ENCODE results near the gene LYZL4.

LYZL4 gene

GRCh38 chr3:42369304-42369703 is 41.1 kb downstream of the LYZL4 start:
- Histone ChIP-seq H3K27ac (no peak overlapping the region), H3K27me3 (replicated peaks) (peaks cover 5% of the 10 kb centered on the region), H3K36me3 (replicated peaks) (no peaks in the 10 kb centered on the region), H3K4me3 (ENCODE audit: low read depth, low read length) (no peak overlapping the region)
- peak; percentile 18 for DNase-seq
- no peak for TF ChIP-seq CTCF (IDR thresholded peaks at IDR 0.05; ENCODE audit: low read depth, low read length, missing control alignments)
- in situ Hi-C loops (cut with HindIII; ENCODE audit: low pct_ligation_motif_present, low sequenced_read_pairs), result no loop called here

GRCh38 chr3:42368861-42369260 is 41.5 kb downstream of the LYZL4 start:
- Histone ChIP-seq H3K27ac (no peak overlapping the region), H3K27me3 (replicated peaks) (peaks cover 5% of the 10 kb centered on the region), H3K4me3 (ENCODE audit: low read depth, low read length) (no peak overlapping the region), H3K36me3 (replicated peaks) (no peaks in the 10 kb centered on the region)
- in situ Hi-C loops (cut with HindIII; ENCODE audit: low pct_ligation_motif_present, low sequenced_read_pairs), result no loop called here
- DNase-seq, result no peak
- no peak for TF ChIP-seq CTCF (IDR thresholded peaks at IDR 0.05; ENCODE audit: low read depth, low read length, missing control alignments)

- no peaks in the 10 kb centered on the region for H3K36me3 ChIP-seq (replicated peaks)
- in situ Hi-C loops (cut with HindIII; ENCODE audit: low pct_ligation_motif_present, low sequenced_read_pairs), result no loop called here
- no peak for DNase-seq
Observed at GRCh38 chr3:42367903-42368302, 42.5 kb downstream of the LYZL4 start.

GRCh38 chr3:42366550-42366949 is 43.9 kb downstream of the LYZL4 start:
- Histone ChIP-seq H3K27me3 (replicated peaks) (peaks cover 2% of the 10 kb centered on the region), H3K27ac (no peak overlapping the region), H3K4me3 (ENCODE audit: low read depth, low read length) (no peak overlapping the region), H3K36me3 (replicated peaks) (no peaks in the 10 kb centered on the region)
- no peak for TF ChIP-seq CTCF (IDR thresholded peaks at IDR 0.05; ENCODE audit: low read depth, low read length, missing control alignments)
- no peak for DNase-seq
- in situ Hi-C loops (cut with HindIII; ENCODE audit: low pct_ligation_motif_present, low sequenced_read_pairs), result no loop called here

More at GRCh38 chr3:42367903-42368302, 42.5 kb downstream of the LYZL4 start:
- TF ChIP-seq CTCF (IDR thresholded peaks at IDR 0.05; ENCODE audit: low read depth, low read length, missing control alignments), result no peak
- Histone ChIP-seq H3K4me3 (ENCODE audit: low read depth, low read length) (no peak overlapping the region), H3K27ac (no peak overlapping the region), H3K27me3 (replicated peaks) (peaks cover 5% of the 10 kb centered on the region)

GRCh38 chr3:42357335-42357734 is 53.1 kb downstream of the LYZL4 start:
- no peak overlapping the region for H3K27ac ChIP-seq
- no peak for DNase-seq
- H3K27me3 ChIP-seq (replicated peaks), result no peaks in the 10 kb centered on the region
- no peak for TF ChIP-seq CTCF (IDR thresholded peaks at IDR 0.05; ENCODE audit: low read depth, low read length, missing control alignments)
- H3K36me3 ChIP-seq (replicated peaks), result no peaks in the 10 kb centered on the region
- no peak overlapping the region for H3K4me3 ChIP-seq (ENCODE audit: low read depth, low read length)
- in situ Hi-C loops (cut with HindIII; ENCODE audit: low pct_ligation_motif_present, low sequenced_read_pairs), result no loop called here

GRCh38 chr3:42355612-42356011 is 54.8 kb downstream of the LYZL4 start:
- Histone ChIP-seq H3K27ac (no peak overlapping the region), H3K27me3 (replicated peaks) (no peaks in the 10 kb centered on the region)
- TF ChIP-seq CTCF (IDR thresholded peaks at IDR 0.05; ENCODE audit: low read depth, low read length, missing control alignments), result no peak

More at GRCh38 chr3:42355612-42356011, 54.8 kb downstream of the LYZL4 start:
- DNase-seq, result no peak
- Histone ChIP-seq H3K36me3 (replicated peaks) (no peaks in the 10 kb centered on the region), H3K4me3 (ENCODE audit: low read depth, low read length) (no peak overlapping the region)
- in situ Hi-C loops (cut with HindIII; ENCODE audit: low pct_ligation_motif_present, low sequenced_read_pairs), result no loop called here

All from brain microvascular endothelial cell (primary cell).